ENCODE data around the gene HPX. TPM values are rescaled to one million over a fixed set of nuclear protein-coding genes. Genes with fewer than 3 reads are reported as not detected.

Gene HPX
- total RNA-seq, 1 experiment from 2014 or later: 0.32 TPM

- Histone ChIP-seq H3K27me3 (replicated peaks) (no peaks in the 10 kb centered on the region), H3K27ac (no peak overlapping the region), H3K9me3 (replicated peaks) (no peaks in the 10 kb centered on the region), H3K36me3 (peaks cover 2% of the 10 kb centered on the region), H3K4me1 (replicated peaks) (peaks cover 4% of the 10 kb centered on the region; the same call in 1 of the 2 replicates), H3K4me3 (no peak overlapping the region)
- no peak for DNase-seq (ENCODE audit: low read depth in 1 of 2, low spot score in 2 of 2)
Observed at GRCh38 chr11:6475936-6476335, 35.1 kb upstream of the HPX start.

GRCh38 chr11:6474806-6475500 is 34.2 kb upstream of the HPX start:
- DNase-seq (ENCODE audit: low read depth in 1 of 2, low spot score in 2 of 2): no peak
- Histone ChIP-seq H3K9me3 (replicated peaks) (no peaks in the 10 kb centered on the region), H3K27ac (no peak overlapping the region), H3K27me3 (replicated peaks) (no peaks in the 10 kb centered on the region), H3K4me3 (no peak overlapping the region), H3K4me1 (replicated peaks) (peaks cover 4% of the 10 kb centered on the region; the same call in 1 of the 2 replicates), H3K36me3 (no peaks in the 10 kb centered on the region; the same call in none of the 2 replicates)

DNA sequence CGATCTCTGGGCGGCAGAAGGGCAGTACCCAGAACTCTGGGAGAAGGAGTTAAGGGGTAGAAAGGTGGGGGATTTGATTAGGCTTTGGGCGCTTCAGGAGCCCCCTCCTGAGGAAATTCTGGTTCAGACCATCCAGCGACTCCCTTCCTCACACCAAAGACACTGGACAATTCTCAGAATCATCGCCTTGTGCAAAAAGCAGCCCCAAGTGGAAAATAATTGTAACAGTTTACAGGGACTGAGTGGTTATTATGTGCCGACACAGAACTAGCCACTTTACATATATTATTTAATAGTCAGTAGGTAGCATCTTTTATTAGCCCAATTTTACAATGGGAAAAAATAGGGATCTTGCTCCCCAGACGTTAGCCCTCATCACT is 33.6 kb upstream of the HPX start:
- DNase-seq (ENCODE audit: low read depth in 1 of 2, low spot score in 2 of 2): no peak
- peak overlapping the region; percentile 46 for H3K27ac ChIP-seq
- H3K27me3 ChIP-seq (replicated peaks): no peaks in the 10 kb centered on the region
- no peaks in the 10 kb centered on the region; the same call in none of the 2 replicates for H3K36me3 ChIP-seq
- H3K4me1 ChIP-seq (replicated peaks): peaks cover 4% of the 10 kb centered on the region; the same call in 1 of the 2 replicates
- H3K4me3 ChIP-seq: peak overlapping the region; percentile 63
- no peaks in the 10 kb centered on the region for H3K9me3 ChIP-seq (replicated peaks)

GRCh38 chr11:6473451-6474412 is 32.9 kb upstream of the HPX start, which contains the start of gene TRIM3:
Gene TRIM3, minus strand, starts transcription at chr11:6473941. Its CDS starts 8,246 bp downstream, at chr11:6465695.
- peak within 1 kb of the TSS; percentile 46 for H3K27ac ChIP-seq
- DNase-seq (ENCODE audit: low read depth in 1 of 2, low spot score in 2 of 2): peak; percentile 79 to 85
- no peaks in the 10 kb centered on the region for H3K9me3 ChIP-seq (replicated peaks)
- H3K36me3 ChIP-seq: no peaks in the 10 kb centered on the region; the same call in none of the 2 replicates
- peak within 1 kb of the TSS; percentile 63 for H3K4me3 ChIP-seq
- no peaks in the 10 kb centered on the region for H3K27me3 ChIP-seq (replicated peaks)
- H3K4me1 ChIP-seq (replicated peaks): peaks cover 4% of the 10 kb centered on the region; the same call in 1 of the 2 replicates

DNA sequence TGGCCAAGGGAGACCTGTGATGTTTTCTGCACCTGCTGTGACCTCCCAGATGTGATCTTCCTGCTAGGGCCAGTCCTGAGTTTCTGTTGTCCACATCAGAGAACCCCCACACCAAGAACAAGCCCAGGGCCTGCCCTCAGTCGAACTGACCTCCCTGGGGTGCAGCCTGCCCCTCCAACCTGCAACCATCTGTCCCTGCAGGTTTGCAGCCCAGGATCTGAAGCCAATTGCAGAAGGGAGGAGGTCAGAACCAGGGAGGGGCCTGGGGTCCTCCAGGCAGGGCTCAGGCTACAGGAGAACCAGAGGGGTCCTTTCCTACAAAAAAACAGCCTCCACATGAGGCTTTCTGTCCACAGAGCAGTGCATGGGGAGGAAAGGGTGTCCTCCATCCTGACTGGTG is 32.1 kb upstream of the HPX start:
- no peaks in the 10 kb centered on the region; the same call in none of the 2 replicates for H3K36me3 ChIP-seq
- peaks cover 4% of the 10 kb centered on the region; the same call in 1 of the 2 replicates for H3K4me1 ChIP-seq (replicated peaks)
- H3K4me3 ChIP-seq: no peak overlapping the region
- DNase-seq (ENCODE audit: low read depth in 1 of 2, low spot score in 2 of 2): no peak
- H3K9me3 ChIP-seq (replicated peaks): no peaks in the 10 kb centered on the region
- no peaks in the 10 kb centered on the region for H3K27me3 ChIP-seq (replicated peaks)
- no peak overlapping the region for H3K27ac ChIP-seq

DNA sequence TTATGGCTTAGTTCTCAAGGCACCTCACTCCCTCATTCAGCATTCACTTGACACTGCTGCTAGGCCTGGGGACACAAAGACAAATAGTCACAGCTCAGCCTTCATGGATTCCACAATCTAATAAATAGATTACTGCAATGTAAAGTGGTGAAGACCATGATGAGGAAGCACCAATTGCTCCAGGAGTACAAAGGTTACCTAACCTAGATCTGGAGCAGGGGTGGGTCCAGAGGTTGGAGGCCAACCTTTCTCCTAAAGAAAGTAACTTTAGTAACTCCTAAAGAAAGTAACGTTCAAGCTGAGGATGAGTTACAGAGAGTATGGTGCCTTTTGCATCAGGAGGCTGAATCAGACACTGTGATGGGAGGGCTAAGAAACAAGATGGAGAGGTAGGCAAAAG is 28.8 kb upstream of the HPX start:
- peaks cover 1% of the 10 kb centered on the region; the same call in 1 of the 2 replicates for H3K4me1 ChIP-seq (replicated peaks)
- H3K4me3 ChIP-seq: no peak overlapping the region
- H3K9me3 ChIP-seq (replicated peaks): no peaks in the 10 kb centered on the region
- DNase-seq (ENCODE audit: low read depth in 1 of 2, low spot score in 2 of 2): no peak
- no peak overlapping the region for H3K27ac ChIP-seq
- H3K36me3 ChIP-seq: no peaks in the 10 kb centered on the region
- no peaks in the 10 kb centered on the region for H3K27me3 ChIP-seq (replicated peaks)

DNA sequence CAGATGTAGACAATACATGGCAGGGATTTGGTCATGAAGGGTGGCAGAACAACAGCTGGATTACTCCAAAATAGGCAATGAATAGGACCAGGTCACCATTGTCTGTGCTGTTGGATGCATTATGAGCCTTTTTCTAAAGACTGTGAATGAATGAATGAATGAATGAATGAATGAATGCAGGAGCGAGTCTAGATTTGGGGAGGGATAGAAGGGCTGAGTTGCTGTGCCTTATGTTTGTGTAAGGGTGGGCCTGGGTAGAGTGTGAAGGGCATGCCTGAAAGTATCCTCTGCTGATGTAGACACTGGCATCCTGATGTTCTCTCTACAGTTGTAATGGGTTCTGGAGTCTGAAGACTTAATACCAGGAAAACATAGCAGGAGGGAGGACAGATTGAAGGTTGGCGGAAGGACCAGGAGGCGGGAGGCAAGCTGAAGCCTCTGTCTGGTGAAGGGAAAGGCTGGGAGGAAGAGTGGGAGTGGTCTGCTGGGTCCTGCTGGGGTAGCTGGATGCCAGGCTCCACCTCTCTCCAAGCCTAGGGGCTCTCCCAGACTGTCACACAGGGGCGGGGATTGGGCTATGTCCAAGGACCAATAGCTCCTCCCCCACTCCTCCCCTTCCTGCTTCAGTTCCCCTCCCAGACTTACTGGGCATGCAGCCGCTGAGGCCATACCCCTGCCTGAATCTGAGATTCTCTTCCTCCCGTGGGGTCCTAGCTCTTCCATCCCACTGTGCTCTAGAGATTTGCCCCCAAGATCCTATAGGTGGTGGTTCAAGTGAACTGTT is 28.1 kb upstream of the HPX start:
- peak; percentile 39 to 58 for DNase-seq (ENCODE audit: low read depth in 1 of 2, low spot score in 2 of 2)
- Histone ChIP-seq H3K4me3 (no peak overlapping the region), H3K4me1 (replicated peaks) (no peaks in the 10 kb centered on the region), H3K27ac (no peak overlapping the region), H3K9me3 (replicated peaks) (no peaks in the 10 kb centered on the region), H3K27me3 (replicated peaks) (no peaks in the 10 kb centered on the region), H3K36me3 (no peaks in the 10 kb centered on the region)

DNA sequence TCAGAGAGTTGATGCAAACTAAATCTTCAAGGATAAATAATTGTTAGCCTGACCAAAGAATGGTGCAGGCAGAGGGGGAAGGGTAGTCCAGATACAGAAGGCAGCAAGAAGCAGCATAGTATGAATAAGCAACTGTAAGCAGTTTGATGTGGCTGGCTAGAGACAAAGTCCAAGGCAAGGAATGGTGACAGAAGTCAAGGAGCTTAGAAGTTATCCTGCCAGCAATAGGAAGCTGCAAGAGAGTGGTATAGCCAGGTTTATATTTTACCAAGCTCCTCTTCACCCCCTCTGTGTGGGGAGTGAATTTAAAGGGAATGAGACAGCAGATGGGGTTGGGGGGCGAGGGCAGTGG is 18.3 kb upstream of the HPX start:
- Histone ChIP-seq H3K36me3 (no peaks in the 10 kb centered on the region; the same call in 1 of the 2 replicates), H3K27me3 (replicated peaks) (no peaks in the 10 kb centered on the region), H3K9me3 (replicated peaks) (no peaks in the 10 kb centered on the region), H3K4me3 (no peak overlapping the region), H3K27ac (no peak overlapping the region), H3K4me1 (replicated peaks) (no peaks in the 10 kb centered on the region)
- DNase-seq (ENCODE audit: low read depth in 1 of 2, low spot score in 2 of 2): no peak

GRCh38 chr11:6458352-6459098 is 17.7 kb upstream of the HPX start:
- H3K36me3 ChIP-seq: no peaks in the 10 kb centered on the region; the same call in 1 of the 2 replicates
- no peaks in the 10 kb centered on the region for H3K4me1 ChIP-seq (replicated peaks)
- no peaks in the 10 kb centered on the region for H3K9me3 ChIP-seq (replicated peaks)
- H3K27ac ChIP-seq: no peak overlapping the region
- no peak for DNase-seq (ENCODE audit: low read depth in 1 of 2, low spot score in 2 of 2)
- H3K4me3 ChIP-seq: no peak overlapping the region
- no peaks in the 10 kb centered on the region for H3K27me3 ChIP-seq (replicated peaks)

GRCh38 chr11:6457581-6458320 is 17.0 kb upstream of the HPX start:
- Histone ChIP-seq H3K4me1 (replicated peaks) (no peaks in the 10 kb centered on the region), H3K9me3 (replicated peaks) (no peaks in the 10 kb centered on the region), H3K27me3 (replicated peaks) (no peaks in the 10 kb centered on the region), H3K36me3 (no peaks in the 10 kb centered on the region; the same call in 1 of the 2 replicates), H3K27ac (no peak overlapping the region), H3K4me3 (no peak overlapping the region)
- no peak for DNase-seq (ENCODE audit: low read depth in 1 of 2, low spot score in 2 of 2)

DNA sequence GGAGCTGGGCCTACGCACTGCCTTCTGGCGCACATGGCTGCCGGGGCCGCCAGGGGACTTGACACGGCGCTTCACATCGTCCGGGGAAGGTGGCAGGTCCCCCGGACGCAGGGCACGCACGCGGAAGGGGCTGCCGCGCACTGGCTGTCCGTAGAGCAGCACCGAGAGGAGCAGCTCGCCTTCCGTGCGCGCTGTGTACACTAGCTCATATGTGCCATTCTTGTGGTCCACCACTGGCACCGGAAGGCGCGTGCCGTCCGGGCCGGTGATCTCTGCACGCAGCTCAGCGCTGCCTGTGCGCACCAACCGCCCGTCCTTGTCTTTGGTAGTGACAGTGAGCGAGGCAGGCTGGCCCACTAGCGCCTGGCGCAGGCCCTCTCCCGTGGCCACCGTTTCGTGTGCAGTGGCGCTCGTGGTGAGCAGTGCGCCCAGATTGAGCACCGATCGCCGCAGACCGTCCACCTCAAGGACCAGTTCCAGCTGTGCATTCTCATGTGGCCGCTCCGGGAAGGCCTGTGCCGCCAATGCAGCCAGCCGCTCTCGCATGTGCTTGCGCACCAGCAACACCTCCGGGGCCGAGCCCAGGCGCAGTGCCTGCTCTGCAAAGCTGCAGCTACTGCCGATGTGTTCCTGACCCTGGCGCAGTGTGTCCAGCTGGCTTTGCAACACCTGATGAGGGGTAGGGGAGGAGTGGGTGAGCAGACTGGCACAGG is 15.7 kb upstream of the HPX start:
- Histone ChIP-seq H3K27ac (no peak overlapping the region), H3K4me1 (replicated peaks) (no peaks in the 10 kb centered on the region), H3K27me3 (replicated peaks) (no peaks in the 10 kb centered on the region), H3K36me3 (no peaks in the 10 kb centered on the region; the same call in 1 of the 2 replicates), H3K9me3 (replicated peaks) (no peaks in the 10 kb centered on the region), H3K4me3 (no peak overlapping the region)
- DNase-seq (ENCODE audit: low read depth in 1 of 2, low spot score in 2 of 2): no peak

DNA sequence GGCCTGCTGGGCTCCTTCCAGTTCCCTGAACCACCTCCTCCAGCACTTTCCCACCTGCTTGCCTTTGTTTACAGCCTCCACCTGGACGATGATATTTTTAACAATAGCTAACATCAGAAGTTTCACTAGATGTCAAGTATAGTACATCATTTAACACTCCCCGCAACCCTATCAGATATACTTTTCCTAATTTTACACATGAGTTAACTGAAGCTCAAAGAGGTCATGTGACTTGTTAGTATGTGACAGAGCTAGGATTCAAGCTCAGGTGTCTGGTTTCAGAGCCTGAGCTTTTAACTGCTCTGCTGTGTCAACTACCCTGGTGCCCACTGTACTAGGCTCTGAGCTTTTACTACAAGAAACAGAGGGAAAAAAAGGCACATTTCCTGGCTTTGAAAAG is 14.3 kb upstream of the HPX start:
- H3K4me1 ChIP-seq (replicated peaks): no peaks in the 10 kb centered on the region
- no peaks in the 10 kb centered on the region for H3K9me3 ChIP-seq (replicated peaks)
- H3K27me3 ChIP-seq (replicated peaks): no peaks in the 10 kb centered on the region
- no peak overlapping the region for H3K27ac ChIP-seq
- no peaks in the 10 kb centered on the region; the same call in 1 of the 2 replicates for H3K36me3 ChIP-seq
- no peak overlapping the region for H3K4me3 ChIP-seq
- DNase-seq (ENCODE audit: low read depth in 1 of 2, low spot score in 2 of 2): no peak
